Thyroid gland (tissue), 4 donors: Measurements from ENCODE around the gene VSNL1. TPM values are rescaled to one million over a fixed set of nuclear protein-coding genes. Genes with fewer than 3 reads are reported as not detected.

Experiments used
- DNase-seq, 2 donors: peaks; one replicate each; pipeline ENCODE4 v3.0.0-alpha.2; 2019
- H3K27ac ChIP-seq, 3 donors: fragments of 200-600 bp; sonication (generic); 1 replicate in 2 of 3; 2 replicates in 1 of 3; pipeline ENCODE4 v1.5.1; 2016 to 2019; ENCODE audit warnings: mild to moderate bottlenecking in 1 of 3, moderate library complexity in 1 of 3
- H3K27me3 ChIP-seq: fragments of 200-600 bp; sonication (generic); one replicate; pipeline ENCODE4 v1.5.1; 2019
- H3K36me3 ChIP-seq, 2 donors: fragments of 200-600 bp; sonication (generic); one replicate each; pipeline ENCODE4 v1.5.1; 2016 to 2019
- H3K4me1 ChIP-seq, 2 donors: fragments of 200-600 bp; sonication (generic); one replicate each; pipeline ENCODE4 v1.5.1; 2017 to 2019
- H3K4me3 ChIP-seq, 3 donors: fragments of 200-600 bp; sonication (generic); replicated peaks in 1 of 3; 1 replicate in 2 of 3; 2 replicates in 1 of 3; pipeline ENCODE4 v1.5.1; 2016; ENCODE audit warnings: mild to moderate bottlenecking in 1 of 3
- H3K9me3 ChIP-seq: fragments of 200-600 bp; sonication (generic); one replicate; pipeline ENCODE4 v1.5.1; 2017
- POLR2A ChIP-seq, 2 donors: fragments of 450-650 bp; IDR thresholded peaks; one replicate each; pipeline ENCODE4 v1.6.1; 2017; ENCODE audit warnings: antibody characterized with exemption in 2 of 2, mild to moderate bottlenecking in 2 of 2, moderate library complexity in 1 of 2
- WGBS, 2 donors: methylation state at CpG; one replicate each; pipeline ENCODE4 v1.1.5; 2017; 5-methylcytosine and 5-hydroxymethylcytosine counted together
- intact Hi-C: fragments of 100-400 bp; cut with DNase I; formaldehyde crosslinking; loops from one replicate; pipeline ENCODE4 v1.15.1; 2023
- total RNA-seq, 4 donors: library from RNA; depleted of rRNA; stranded (reverse); fragments of >200 nt; gene quantifications; one replicate each; pipeline ENCODE4 v1.2.3, GENCODE V29; 2016
- TF ChIP-seq, protein P1 (sequence below), 6 experiments: fragments of 200-600 bp in 3 of 6; fragments of 450-650 bp in 3 of 6; sonication (generic) in 3 of 6; IDR thresholded peaks; one replicate each; pipeline ENCODE4 v1.5.1; 2016 to 2019; ENCODE audit warnings: antibody characterized with exemption in 6 of 6, mild to moderate bottlenecking in 2 of 6, inconsistent platforms in 1 of 6, moderate library complexity in 1 of 6

VSNL1 gene
- total RNA-seq, 4 donors from 2014 or later, result 0.33 to 0.45 TPM; not detected in 2

DNA sequence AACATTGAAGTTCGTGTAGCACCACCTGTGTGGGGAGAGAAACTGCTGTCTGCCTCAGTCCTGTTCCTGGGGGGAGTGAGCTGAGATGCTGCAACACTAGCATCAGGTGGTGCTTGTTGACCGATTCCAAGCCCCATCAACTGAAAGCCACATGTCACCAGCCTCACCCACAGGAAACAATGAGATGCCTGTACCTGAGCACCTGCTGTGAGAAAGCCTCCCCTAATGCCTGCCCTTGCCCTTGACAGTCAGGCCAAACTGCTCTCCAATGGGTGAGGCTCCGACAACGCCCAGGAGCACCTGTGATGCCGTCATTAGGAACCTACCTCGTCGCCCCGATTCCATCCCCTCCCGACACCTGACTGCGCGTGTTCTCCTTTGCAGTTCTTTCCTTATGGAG lies 108.5 kb downstream of the VSNL1 start:
- intact Hi-C loops, result no loop called here
- WGBS, 2 donors, result 93 to 97% methylated on average over 11 of the region's 11 CpGs
- Histone ChIP-seq H3K27ac (no peak overlapping the region), H3K36me3 (no peaks in the 10 kb centered on the region), H3K27me3 (no peaks in the 10 kb centered on the region), H3K9me3 (no peaks in the 10 kb centered on the region), H3K4me1 (peaks cover 7% of the 10 kb centered on the region in 2 donors), H3K4me3 (no peak overlapping the region)
- TF ChIP-seq, protein P1, sequence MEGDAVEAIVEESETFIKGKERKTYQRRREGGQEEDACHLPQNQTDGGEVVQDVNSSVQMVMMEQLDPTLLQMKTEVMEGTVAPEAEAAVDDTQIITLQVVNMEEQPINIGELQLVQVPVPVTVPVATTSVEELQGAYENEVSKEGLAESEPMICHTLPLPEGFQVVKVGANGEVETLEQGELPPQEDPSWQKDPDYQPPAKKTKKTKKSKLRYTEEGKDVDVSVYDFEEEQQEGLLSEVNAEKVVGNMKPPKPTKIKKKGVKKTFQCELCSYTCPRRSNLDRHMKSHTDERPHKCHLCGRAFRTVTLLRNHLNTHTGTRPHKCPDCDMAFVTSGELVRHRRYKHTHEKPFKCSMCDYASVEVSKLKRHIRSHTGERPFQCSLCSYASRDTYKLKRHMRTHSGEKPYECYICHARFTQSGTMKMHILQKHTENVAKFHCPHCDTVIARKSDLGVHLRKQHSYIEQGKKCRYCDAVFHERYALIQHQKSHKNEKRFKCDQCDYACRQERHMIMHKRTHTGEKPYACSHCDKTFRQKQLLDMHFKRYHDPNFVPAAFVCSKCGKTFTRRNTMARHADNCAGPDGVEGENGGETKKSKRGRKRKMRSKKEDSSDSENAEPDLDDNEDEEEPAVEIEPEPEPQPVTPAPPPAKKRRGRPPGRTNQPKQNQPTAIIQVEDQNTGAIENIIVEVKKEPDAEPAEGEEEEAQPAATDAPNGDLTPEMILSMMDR (IDR thresholded peaks at IDR 0.05), result no peak
- no peak for TF ChIP-seq POLR2A (IDR thresholded peaks at IDR 0.05)
- DNase-seq, result no peak

DNA sequence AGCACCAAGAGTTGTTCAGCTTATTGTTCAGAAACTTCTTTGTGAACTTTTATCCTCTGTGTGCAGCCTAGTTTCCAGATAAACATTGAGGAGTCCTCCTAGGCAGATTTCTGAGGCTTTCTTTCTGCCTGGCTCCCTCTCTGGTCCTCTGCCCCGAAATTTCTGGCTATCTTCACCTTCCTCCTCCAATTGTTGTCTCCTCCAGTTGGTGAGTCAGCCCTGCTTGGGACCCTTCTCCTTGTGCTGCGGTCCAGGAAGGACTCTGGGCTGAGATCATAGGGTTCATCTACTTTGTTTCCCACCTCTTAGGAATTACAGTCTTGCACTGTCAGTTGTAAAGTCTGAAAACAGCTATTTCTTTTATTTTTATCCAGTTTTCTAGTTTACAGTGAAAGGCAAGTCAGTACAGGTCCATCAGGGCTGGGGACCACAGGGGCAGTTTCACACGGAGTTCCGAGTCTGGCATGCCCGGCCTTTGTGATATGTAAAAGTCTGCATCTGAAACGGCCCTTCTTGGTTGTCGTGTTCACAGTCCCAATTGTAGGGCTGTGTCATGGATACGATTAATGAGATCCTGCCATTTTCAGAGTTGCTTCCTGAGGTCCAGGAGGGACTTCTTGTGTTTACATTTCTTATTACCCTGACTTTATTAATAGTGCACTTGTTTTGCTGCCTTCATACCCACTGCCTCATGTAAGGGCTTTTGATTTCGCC lies 112.3 kb downstream of the VSNL1 start:
- Histone ChIP-seq H3K27ac (no peak overlapping the region), H3K36me3 (no peaks in the 10 kb centered on the region), H3K4me3 (no peak overlapping the region), H3K27me3 (no peaks in the 10 kb centered on the region), H3K9me3 (no peaks in the 10 kb centered on the region), H3K4me1 (no peaks in the 10 kb centered on the region)
- intact Hi-C loops, result no loop called here
- no peak for TF ChIP-seq POLR2A (IDR thresholded peaks at IDR 0.05)
- TF ChIP-seq, protein P1 (IDR thresholded peaks at IDR 0.05), result no peak
- DNase-seq, result no peak
- WGBS, 2 donors, result 78 to 79% methylated on average over 9 of the region's 9 CpGs

DNA sequence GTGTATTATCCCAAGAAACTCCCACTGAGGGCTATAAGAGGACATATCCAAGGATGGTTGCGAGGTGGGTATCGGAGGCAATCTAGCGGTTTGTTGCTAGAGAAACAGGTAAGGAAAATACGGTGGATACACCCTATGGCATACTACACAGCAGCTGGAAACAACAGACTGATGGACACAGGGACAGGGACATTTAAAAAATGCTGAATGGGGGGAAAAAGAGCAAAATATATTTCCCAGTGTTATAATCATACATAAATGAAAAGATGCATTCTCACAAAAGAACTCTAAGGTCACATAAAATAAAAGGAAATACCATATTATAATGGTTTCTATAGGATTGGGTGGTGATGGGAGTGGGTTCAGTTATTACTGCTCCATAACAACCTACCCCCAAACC lies 117.3 kb downstream of the VSNL1 start:
- no peaks in the 10 kb centered on the region for H3K27me3 ChIP-seq
- no peak overlapping the region for H3K4me3 ChIP-seq
- TF ChIP-seq, protein P1 (IDR thresholded peaks at IDR 0.05), result no peak
- no peak for TF ChIP-seq POLR2A (IDR thresholded peaks at IDR 0.05)
- intact Hi-C loops, result no loop called here
- no peaks in the 10 kb centered on the region for H3K9me3 ChIP-seq
- WGBS, 2 donors, result 97 to 98% methylated on average over 4 of the region's 4 CpGs
- no peaks in the 10 kb centered on the region for H3K36me3 ChIP-seq
- H3K4me1 ChIP-seq, result no peaks in the 10 kb centered on the region
- no peak overlapping the region for H3K27ac ChIP-seq
- no peak for DNase-seq

DNA sequence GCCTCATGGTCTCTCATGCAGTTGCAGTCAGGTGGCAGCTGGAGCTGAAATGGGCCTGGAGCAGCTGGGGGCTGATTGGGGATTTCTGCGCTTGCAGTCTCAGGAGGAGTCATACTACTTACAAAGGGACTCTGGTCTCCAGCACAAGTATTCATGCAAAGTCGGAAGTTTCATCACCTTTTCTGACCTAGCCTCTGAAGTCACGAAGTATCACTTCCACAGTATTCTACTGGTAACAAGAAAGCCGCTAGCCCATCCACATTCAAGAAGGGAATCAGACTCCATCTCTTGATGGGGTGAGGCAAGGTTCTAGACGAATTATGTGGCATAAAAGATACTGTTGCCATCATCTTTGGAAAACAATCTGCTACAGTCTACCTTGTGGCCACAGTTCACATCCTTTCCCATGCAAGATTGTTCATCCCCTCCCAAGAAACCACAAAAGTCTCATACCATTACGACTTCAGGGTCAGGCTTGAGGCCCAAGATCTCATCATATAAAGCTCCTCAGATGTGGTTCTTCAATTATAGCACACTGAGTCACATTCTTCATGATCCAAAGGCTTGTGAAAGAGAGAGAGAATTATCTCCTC lies 117.9 kb downstream of the VSNL1 start:
- H3K27me3 ChIP-seq, result no peaks in the 10 kb centered on the region
- DNase-seq, result no peak
- whole genome bisulfite sequencing, 2 donors, result 89 to 95% methylated on average over 6 of the region's 6 CpGs
- no peaks in the 10 kb centered on the region for H3K4me1 ChIP-seq
- no peaks in the 10 kb centered on the region for H3K36me3 ChIP-seq
- no peaks in the 10 kb centered on the region for H3K9me3 ChIP-seq
- H3K4me3 ChIP-seq, result no peak overlapping the region
- no peak for TF ChIP-seq POLR2A (IDR thresholded peaks at IDR 0.05)
- TF ChIP-seq, protein P1 (IDR thresholded peaks at IDR 0.05), result no peak
- no peak overlapping the region for H3K27ac ChIP-seq
- intact Hi-C loops, result no loop called here

DNA sequence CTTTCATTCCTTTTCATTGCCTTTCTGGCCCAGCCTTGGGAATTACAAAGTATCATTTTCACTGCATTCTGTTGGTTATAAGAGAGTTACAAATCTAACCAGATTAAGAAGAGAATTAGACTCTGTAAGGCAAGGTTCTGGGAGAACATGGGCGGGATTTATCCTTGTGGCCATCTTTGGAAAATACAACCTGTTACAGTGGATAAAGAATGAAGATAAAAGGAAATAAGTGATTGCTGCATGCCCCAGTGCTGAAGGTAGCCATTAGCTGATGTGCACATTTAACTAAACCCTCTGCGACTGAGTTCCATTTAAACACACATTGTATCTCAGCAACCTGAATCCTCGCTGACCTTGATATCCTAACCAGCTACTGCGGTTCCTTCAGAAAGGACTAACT lies 119.7 kb downstream of the VSNL1 start:
- no peak overlapping the region for H3K4me3 ChIP-seq
- WGBS, 2 donors, result 71 to 95% methylated on average over 4 of the region's 4 CpGs
- H3K36me3 ChIP-seq, result peaks cover 3 to 13% of the 10 kb centered on the region in 2 donors
- no peak for DNase-seq
- H3K4me1 ChIP-seq, result no peaks in the 10 kb centered on the region
- H3K9me3 ChIP-seq, result no peaks in the 10 kb centered on the region
- H3K27ac ChIP-seq, result no peak overlapping the region
- no peaks in the 10 kb centered on the region for H3K27me3 ChIP-seq
- intact Hi-C loops, result loop anchor here (10.0 kb wide), 1 partner anchor 885 kb away; no protein-coding TSS in a partner anchor
- TF ChIP-seq, protein P1 (IDR thresholded peaks at IDR 0.05), result no peak
- no peak for TF ChIP-seq POLR2A (IDR thresholded peaks at IDR 0.05)
